H9 (cell line): Measurements from ENCODE around the gene COPE. TPM values are rescaled to one million over a fixed set of nuclear protein-coding genes. Genes with fewer than 3 reads are reported as not detected.

Source experiments
- DNase-seq: peaks from one replicate; pipeline ENCODE4 v3.0.0-alpha.2; 2017
- H2AFZ ChIP-seq: one replicate; pipeline ENCODE4 v1.6.1; 2013; ENCODE audit warnings: mild to moderate bottlenecking, low read length, control low read depth, moderate library complexity
- H2AK5ac ChIP-seq: 2 replicates; pipeline ENCODE4 v1.6.1; 2013; ENCODE audit warnings: low read length, control low read depth, mixed read lengths; ENCODE audit not compliant: insufficient read length
- H2BK120ac ChIP-seq: one replicate; pipeline ENCODE4 v1.6.1; 2013; ENCODE audit warnings: low read depth, mild to moderate bottlenecking, low read length, control low read depth, inconsistent platforms; ENCODE audit not compliant: poor library complexity, severe bottlenecking
- H2BK12ac ChIP-seq: 2 replicates; pipeline ENCODE4 v1.6.1; 2013; ENCODE audit warnings: low read length, control low read depth, mixed read lengths, low read depth; ENCODE audit not compliant: insufficient read length
- H2BK15ac ChIP-seq: 2 replicates; pipeline ENCODE4 v1.6.1; 2013; ENCODE audit warnings: low read depth, low read length, control low read depth
- H2BK20ac ChIP-seq: one replicate; pipeline ENCODE4 v1.6.1; 2013; ENCODE audit warnings: low read depth, mild to moderate bottlenecking, low read length, control low read depth, inconsistent platforms; ENCODE audit not compliant: poor library complexity, severe bottlenecking
- H2BK5ac ChIP-seq: 2 replicates; pipeline ENCODE4 v1.6.1; 2013; ENCODE audit warnings: low read length, control low read depth, mixed read lengths; ENCODE audit not compliant: insufficient read length
- H3K14ac ChIP-seq: 2 replicates; pipeline ENCODE4 v1.6.1; 2013; ENCODE audit warnings: low read length, control low read depth; ENCODE audit not compliant: insufficient read depth
- H3K18ac ChIP-seq: 2 replicates; pipeline ENCODE4 v1.6.1; 2013; ENCODE audit warnings: low read depth, mild to moderate bottlenecking, mixed read lengths, low read length, control low read depth; ENCODE audit not compliant: insufficient read length
- H3K23ac ChIP-seq: 2 replicates; pipeline ENCODE4 v1.6.1; 2013; ENCODE audit warnings: low read length, control low read depth, mixed read lengths, low read depth; ENCODE audit not compliant: insufficient read length
- H3K23me2 ChIP-seq: 2 replicates; pipeline ENCODE4 v1.6.1; 2013; ENCODE audit warnings: low read depth, mild to moderate bottlenecking, mixed read lengths, low read length, control low read depth; ENCODE audit not compliant: insufficient read length, poor library complexity, severe bottlenecking
- H3K27ac ChIP-seq: 2 replicates; pipeline ENCODE4 v1.5.1; 2013; ENCODE audit warnings: low read length, control low read depth, mixed read lengths, low read depth; ENCODE audit not compliant: insufficient read length
- H3K27me3 ChIP-seq: 2 replicates; pipeline ENCODE4 v1.6.1; 2013; ENCODE audit warnings: low read length, control low read depth, inconsistent platforms; ENCODE audit not compliant: insufficient read depth
- H3K4ac ChIP-seq: 2 replicates; pipeline ENCODE4 v1.6.1; 2013; ENCODE audit warnings: low read depth, mild to moderate bottlenecking, control low read depth, inconsistent platforms, low read length, moderate library complexity
- H3K4me1 ChIP-seq: 2 replicates; pipeline ENCODE4 v1.6.1; 2013; ENCODE audit warnings: low read length, control low read depth, inconsistent platforms; ENCODE audit not compliant: insufficient read depth
- H3K4me2 ChIP-seq: 2 replicates; pipeline ENCODE4 v1.6.1; 2013; ENCODE audit warnings: low read length, control low read depth, mixed read lengths; ENCODE audit not compliant: insufficient read length, insufficient read depth
- H3K56ac ChIP-seq: 2 replicates; pipeline ENCODE4 v1.6.1; 2013; ENCODE audit warnings: low read depth, mild to moderate bottlenecking, mixed read lengths, low read length, control low read depth; ENCODE audit not compliant: insufficient read length
- H3K79me1 ChIP-seq: 2 replicates; pipeline ENCODE4 v1.6.1; 2013; ENCODE audit warnings: low read depth, mild to moderate bottlenecking, moderate library complexity, low read length, control low read depth, inconsistent platforms; ENCODE audit not compliant: insufficient read depth, poor library complexity, severe bottlenecking
- H3K79me2 ChIP-seq: 2 replicates; pipeline ENCODE4 v1.6.1; 2013; ENCODE audit warnings: low read length, control low read depth, inconsistent platforms; ENCODE audit not compliant: insufficient read depth
- H3K9ac ChIP-seq: 2 replicates; pipeline ENCODE4 v1.6.1; 2013; ENCODE audit warnings: low read length, control low read depth, mixed read lengths; ENCODE audit not compliant: insufficient read length; ENCODE audit errors: extremely low read depth
- H3K9me3 ChIP-seq: one replicate; pipeline ENCODE4 v1.6.1; 2013; ENCODE audit warnings: low read depth, low read length, inconsistent platforms; ENCODE audit not compliant: control insufficient read depth
- H3T11ph ChIP-seq: one replicate; pipeline ENCODE4 v1.6.1; 2013; ENCODE audit warnings: mild to moderate bottlenecking, low read length, control low read depth, inconsistent platforms
- H4K20me1 ChIP-seq: one replicate; pipeline ENCODE4 v1.6.1; 2013; ENCODE audit not compliant: control insufficient read depth, insufficient read length, insufficient read depth
- H4K5ac ChIP-seq: 2 replicates; pipeline ENCODE4 v1.6.1; 2013; ENCODE audit warnings: low read depth, mild to moderate bottlenecking, mixed read lengths, low read length, control low read depth; ENCODE audit not compliant: insufficient read length
- H4K8ac ChIP-seq: replicated peaks from 2 replicates; pipeline ENCODE4 v1.6.1; 2013; ENCODE audit warnings: low read length, control low read depth, mixed read lengths, low read depth; ENCODE audit not compliant: insufficient read length
- H4K91ac ChIP-seq: 2 replicates; pipeline ENCODE4 v1.6.1; 2013; ENCODE audit warnings: low read depth, mild to moderate bottlenecking, moderate library complexity, mixed read lengths, low read length, control low read depth; ENCODE audit not compliant: insufficient read length
- H3K27ac Mint-ChIP-seq, 3 experiments: 2 replicates in 2 of 3; 3 replicates in 1 of 3; pipeline ENCODE4 v1.8.0; 2020 to 2021; ENCODE audit warnings: mixed read lengths in 3 of 3, mild to moderate bottlenecking in 1 of 3, moderate library complexity in 1 of 3
- H3K27me3 Mint-ChIP-seq: 2 replicates; pipeline ENCODE4 v1.8.0; 2021; ENCODE audit warnings: low read depth, mild to moderate bottlenecking, moderate library complexity, mixed read lengths
- H3K36me3 Mint-ChIP-seq, 3 experiments: 2 replicates in 2 of 3; 3 replicates in 1 of 3; pipeline ENCODE4 v1.8.0; 2020 to 2021; ENCODE audit warnings: low read depth in 3 of 3, mixed read lengths in 3 of 3; ENCODE audit not compliant: insufficient read depth in 1 of 3
- H3K4me1 Mint-ChIP-seq, 2 experiments: 2 replicates each; pipeline ENCODE4 v1.8.0; 2020; ENCODE audit warnings: mixed read lengths in 2 of 2
- H3K4me3 Mint-ChIP-seq, 2 experiments: 2 replicates in 1 of 2; 3 replicates in 1 of 2; pipeline ENCODE4 v1.8.0; 2020 to 2021; ENCODE audit warnings: mild to moderate bottlenecking in 2 of 2, mixed read lengths in 2 of 2, moderate library complexity in 1 of 2
- H3K9me3 Mint-ChIP-seq, 2 experiments: 2 replicates in 1 of 2; 3 replicates in 1 of 2; pipeline ENCODE4 v1.8.0; 2020; ENCODE audit warnings: mild to moderate bottlenecking in 2 of 2, mixed read lengths in 2 of 2, moderate library complexity in 1 of 2
- CTCF ChIP-seq: fragments of 200-600 bp; sonication (generic); conservative IDR thresholded peaks from 3 replicates; pipeline ENCODE4 v1.8.0; 2021; ENCODE audit warnings: antibody characterized with exemption, mild to moderate bottlenecking
- WGBS: extraction: QIAGEN DNeasy Blood & Tissue Kit; methylation state at CpG from one replicate; pipeline ENCODE4 v1.1.7; 2013; ENCODE audit warnings: missing lambda C conversion rate, low lambda C conversion rate, mixed read lengths; ENCODE audit not compliant: insufficient read length; ENCODE audit errors: extremely low coverage; 5-methylcytosine and 5-hydroxymethylcytosine counted together
- total RNA-seq: library from RNA; stranded (reverse); gene quantifications from 2 replicates; pipeline ENCODE4 v1.2.1, GENCODE V29; 2021

The COPE gene
- total RNA-seq, 1 experiment from 2014 or later: 198 TPM

- no peak for TF ChIP-seq CTCF
- no peak overlapping the region for H2AFZ ChIP-seq
- no peaks in the 10 kb centered on the region for H3K27me3 Mint-ChIP-seq
- no CpG with 5 or more reads among the region's 5 CpGs for WGBS
- H2BK12ac ChIP-seq: no peak overlapping the region
- no peak overlapping the region for H2BK15ac ChIP-seq
- no peaks in the 10 kb centered on the region for H3K9me3 ChIP-seq
- peaks cover 2% of the 10 kb centered on the region; the same call in 1 of the 2 replicates for H3K79me2 ChIP-seq
- H3K27ac Mint-ChIP-seq: peak overlapping the region in 1 of 3 experiments; percentile 31; a peak in 2 of 7 replicates
- H4K91ac ChIP-seq: no peak overlapping the region
- H3K56ac ChIP-seq: no peak overlapping the region
- no peak overlapping the region for H2AK5ac ChIP-seq
- H2BK120ac ChIP-seq: no peak overlapping the region
- H3K4me3 Mint-ChIP-seq: no peak overlapping the region
- no peak overlapping the region for H4K5ac ChIP-seq
- peaks cover 2% of the 10 kb centered on the region for H3K23me2 ChIP-seq
- H3K14ac ChIP-seq: no peak overlapping the region
- peaks cover 15 to 32% (median 26%) of the 10 kb centered on the region in 3 experiments; a peak in 6 of 7 replicates for H3K36me3 Mint-ChIP-seq
- no peak overlapping the region for H2BK20ac ChIP-seq
- no peak for DNase-seq
- H3K27me3 ChIP-seq: no peaks in the 10 kb centered on the region
- H3K23ac ChIP-seq: no peak overlapping the region
- H3K4me1 Mint-ChIP-seq: peaks cover 0 to 8% of the 10 kb centered on the region in 2 experiments; a peak in 3 of 4 replicates
- no peak overlapping the region for H4K8ac ChIP-seq
- no peak overlapping the region for H3K18ac ChIP-seq
- H4K20me1 ChIP-seq: no peaks in the 10 kb centered on the region
- no peak overlapping the region for H3K4me2 ChIP-seq
- no peak overlapping the region for H3T11ph ChIP-seq
- no peaks in the 10 kb centered on the region for H3K4me1 ChIP-seq
- H3K9ac ChIP-seq: no peak overlapping the region
- no peaks in the 10 kb centered on the region for H3K79me1 ChIP-seq
- H3K27ac ChIP-seq: no peak overlapping the region
- no peak overlapping the region for H3K4ac ChIP-seq
- no peaks in the 10 kb centered on the region for H3K9me3 Mint-ChIP-seq
- no peak overlapping the region for H2BK5ac ChIP-seq
Observed at GRCh38 chr19:18913466-18913865, 5.7 kb downstream of the COPE start.
